CD14-positive monocyte (primary cell): ENCODE data around the gene ACVR2B. TPM values are rescaled to one million over a fixed set of nuclear protein-coding genes. Genes with fewer than 3 reads are reported as not detected.
A peak's percentile ranks its signal among the peaks of the same experiment; 100 is the strongest.

Experiments
- DNase-seq, 3 donors: peaks; one replicate each; pipeline ENCODE4 v3.0.0-alpha.2; 2011 to 2022
- H2AFZ ChIP-seq: 2 replicates; pipeline ENCODE4 v1.6.0; 2012; ENCODE audit warnings: mild to moderate bottlenecking, low read depth, low read length, inconsistent platforms; ENCODE audit not compliant: insufficient read depth, poor library complexity, severe bottlenecking
- H3K27ac ChIP-seq, 2 donors: 1 replicate in 1 of 2; 2 replicates in 1 of 2; pipeline ENCODE4 v1.5.1; 2012 to 2013; ENCODE audit warnings: low read length in 2 of 2, control low read depth in 1 of 2, inconsistent platforms in 1 of 2, low read depth in 1 of 2, mild to moderate bottlenecking in 1 of 2
- H3K27me3 ChIP-seq, 2 donors: one replicate each; pipeline versions ENCODE4 v1.6.0 to v1.6.1; 2011 to 2013; ENCODE audit warnings: low read length in 2 of 2; ENCODE audit not compliant: control insufficient read depth in 2 of 2, insufficient read depth in 2 of 2
- H3K36me3 ChIP-seq, 2 donors: replicated peaks in 1 of 2; 1 replicate in 1 of 2; 2 replicates in 1 of 2; pipeline versions ENCODE4 v1.5.1 to v1.6.1; 2012 to 2013; ENCODE audit warnings: low read length in 2 of 2, control low read depth in 1 of 2, inconsistent platforms in 1 of 2, mild to moderate bottlenecking in 1 of 2; ENCODE audit not compliant: insufficient read depth in 2 of 2, control insufficient read depth in 1 of 2
- H3K4me1 ChIP-seq, 2 donors: 1 replicate in 1 of 2; 2 replicates in 1 of 2; pipeline versions ENCODE4 v1.5.1 to v1.6.1; 2012 to 2013; ENCODE audit warnings: low read length in 2 of 2, control low read depth in 1 of 2, inconsistent platforms in 1 of 2, mild to moderate bottlenecking in 1 of 2, moderate library complexity in 1 of 2; ENCODE audit not compliant: insufficient read depth in 2 of 2, control insufficient read depth in 1 of 2
- H3K4me2 ChIP-seq: replicated peaks from 2 replicates; pipeline ENCODE3; 2012; ENCODE audit warnings: low read length, moderate library complexity, mild to moderate bottlenecking; ENCODE audit not compliant: poor library complexity, severe bottlenecking; ENCODE audit errors: extremely low read depth
- H3K4me3 ChIP-seq, 3 experiments: fragments of 200-600 bp in 1 of 3; sonication (generic) in 1 of 3; replicated peaks in 1 of 3; 1 replicate in 2 of 3; 2 replicates in 1 of 3; pipeline ENCODE4 v1.5.1; 2011 to 2013; ENCODE audit warnings: low read length in 3 of 3, mild to moderate bottlenecking in 3 of 3, control low read depth in 2 of 3, low read depth in 2 of 3, inconsistent platforms in 1 of 3, moderate library complexity in 1 of 3
- H3K79me2 ChIP-seq: 2 replicates; pipeline ENCODE4 v1.6.0; 2012; ENCODE audit warnings: mild to moderate bottlenecking, control low read depth, inconsistent platforms, low read length, moderate library complexity; ENCODE audit not compliant: insufficient read depth
- H3K9ac ChIP-seq: 2 replicates; pipeline ENCODE4 v1.6.0; 2017; ENCODE audit warnings: low read length, mild to moderate bottlenecking; ENCODE audit not compliant: insufficient read depth, poor library complexity, severe bottlenecking
- H3K9me3 ChIP-seq, 2 donors: replicated peaks in 1 of 2; 1 replicate in 1 of 2; 2 replicates in 1 of 2; pipeline versions ENCODE4 v1.5.1 to v1.6.1; 2012 to 2013; ENCODE audit warnings: low read length in 2 of 2, control low read depth in 1 of 2; ENCODE audit not compliant: control insufficient read depth in 1 of 2, insufficient read depth in 1 of 2
- H4K20me1 ChIP-seq: 2 replicates; pipeline ENCODE4 v1.6.0; 2012; ENCODE audit warnings: mild to moderate bottlenecking, low read length, control low read depth, moderate library complexity; ENCODE audit not compliant: insufficient read depth
- H3K27ac Mint-ChIP-seq, 7 donors: one replicate each; pipeline ENCODE4 v1.8.0; 2020; ENCODE audit warnings: mild to moderate bottlenecking in 7 of 7, mixed read lengths in 7 of 7, moderate library complexity in 6 of 7, inconsistent platforms in 2 of 7
- H3K27me3 Mint-ChIP-seq, 3 donors: one replicate each; pipeline ENCODE4 v1.8.0; 2021 to 2022; ENCODE audit warnings: low read depth in 3 of 3, mild to moderate bottlenecking in 3 of 3, mixed read lengths in 3 of 3, moderate library complexity in 3 of 3, inconsistent platforms in 1 of 3
- H3K36me3 Mint-ChIP-seq, 2 donors: one replicate each; pipeline ENCODE4 v1.8.0; 2020; ENCODE audit warnings: mixed read lengths in 2 of 2, inconsistent platforms in 1 of 2, mild to moderate bottlenecking in 1 of 2
- H3K4me1 Mint-ChIP-seq: one replicate; pipeline ENCODE4 v1.8.0; 2020; ENCODE audit warnings: mild to moderate bottlenecking, mixed read lengths
- H3K4me3 Mint-ChIP-seq, 2 donors: one replicate each; pipeline ENCODE4 v1.8.0; 2020; ENCODE audit warnings: mild to moderate bottlenecking in 2 of 2, mixed read lengths in 2 of 2, moderate library complexity in 1 of 2
- H3K9me3 Mint-ChIP-seq, 7 donors: one replicate each; pipeline ENCODE4 v1.8.0; 2020 to 2022; ENCODE audit warnings: mixed read lengths in 7 of 7, mild to moderate bottlenecking in 6 of 7, moderate library complexity in 6 of 7, inconsistent platforms in 2 of 7
- CTCF ChIP-seq: fragments of 200-600 bp; IDR thresholded peaks from one replicate; pipeline ENCODE4 v1.8.0; 2022; ENCODE audit warnings: antibody characterized with exemption, mild to moderate bottlenecking
- WGBS: methylation state at CpG from one replicate; pipeline ENCODE4 v1.1.5; 2013; ENCODE audit warnings: missing lambda C conversion rate; ENCODE audit not compliant: insufficient coverage; 5-methylcytosine and 5-hydroxymethylcytosine counted together
- intact Hi-C, 2 donors: fragments of 100-400 bp; cut with micrococcal nuclease; formaldehyde crosslinking; loops; one replicate each; pipeline versions ENCODE4 v1.15.0 to v1.15.1; 2023
- polyA plus RNA-seq, 3 donors: library from polyadenylated mRNA; depleted of rRNA in 1 of 3; unstranded in 2 of 3; stranded (reverse) in 1 of 3; fragments of 300-500 nt in 2 of 3; fragments of >200 nt in 1 of 3; fragmentation: Illumina TruSeq in 2 of 3; gene quantifications; 1 replicate in 2 of 3; 2 replicates in 1 of 3; pipeline ENCODE4 v1.2.3, GENCODE V29; 2012 to 2021

ACVR2B gene
- polyA plus RNA-seq, 3 donors: 0.15 to 0.41 TPM; not detected in 1

GRCh38 chr3:38533285-38533976 is 79.7 kb downstream of the ACVR2B start:
- Histone ChIP-seq H3K27ac (no peak overlapping the region), H3K36me3 (peaks cover 0 to 17% of the 10 kb centered on the region in 2 donors), H3K4me2 (no peak overlapping the region), H3K27me3 (no peaks in the 10 kb centered on the region), H3K9ac (no peak overlapping the region), H2AFZ (no peak overlapping the region), H3K9me3 (no peaks in the 10 kb centered on the region), H4K20me1 (no peaks in the 10 kb centered on the region), H3K4me1 (no peaks in the 10 kb centered on the region), H3K4me3 (no peak overlapping the region), H3K79me2 (no peaks in the 10 kb centered on the region)
- intact Hi-C loops: no loop called here
- WGBS: 98% methylated on average over 6 of the region's 13 CpGs
- peaks cover 0 to 5% (median 0%) of the 10 kb centered on the region in 7 donors for H3K9me3 Mint-ChIP-seq
- H3K4me1 Mint-ChIP-seq: no peaks in the 10 kb centered on the region
- H3K4me3 Mint-ChIP-seq: no peak overlapping the region
- DNase-seq: no peak
- no peak for TF ChIP-seq CTCF
- peaks cover 0 to 1% (median 0%) of the 10 kb centered on the region in 3 donors for H3K27me3 Mint-ChIP-seq
- H3K27ac Mint-ChIP-seq: peak overlapping the region in 1 of 7 donors; percentile 31
- peaks cover 13 to 19% of the 10 kb centered on the region in 2 donors for H3K36me3 Mint-ChIP-seq

- no peak for TF ChIP-seq CTCF
- peak overlapping the region in 1 of 7 donors; percentile 30 for H3K27ac Mint-ChIP-seq
- Histone ChIP-seq H3K79me2 (no peaks in the 10 kb centered on the region), H3K27ac (no peak overlapping the region), H3K36me3 (peaks cover 0 to 15% of the 10 kb centered on the region in 2 donors), H3K9ac (no peak overlapping the region), H3K9me3 (no peaks in the 10 kb centered on the region), H3K4me1 (no peaks in the 10 kb centered on the region), H3K27me3 (no peaks in the 10 kb centered on the region), H3K4me3 (no peak overlapping the region), H3K4me2 (no peak overlapping the region), H4K20me1 (no peaks in the 10 kb centered on the region), H2AFZ (no peak overlapping the region)
- no peak for DNase-seq
- intact Hi-C loops: no loop called here
- peaks cover 0 to 1% (median 0%) of the 10 kb centered on the region in 3 donors for H3K27me3 Mint-ChIP-seq
- peaks cover 13 to 19% of the 10 kb centered on the region in 2 donors for H3K36me3 Mint-ChIP-seq
- WGBS: 100% methylated on average over 1 of the region's 2 CpGs
- H3K9me3 Mint-ChIP-seq: peaks cover 0 to 5% (median 0%) of the 10 kb centered on the region in 7 donors
- no peaks in the 10 kb centered on the region for H3K4me1 Mint-ChIP-seq
- H3K4me3 Mint-ChIP-seq: no peak overlapping the region
These were observed 80.5 kb downstream of the ACVR2B start for GRCh38 chr3:38534180-38534579.
